Gastroesophageal sphincter (tissue), 4 donors: Measurements from ENCODE around the gene MMP21. TPM values are rescaled to one million over a fixed set of nuclear protein-coding genes. Genes with fewer than 3 reads are reported as not detected.

Experiments
- ATAC-seq: fragments of 150-250 bp; one replicate; pipeline ENCODE4 v1.9.1; 2016; ENCODE audit warnings: mild to moderate bottlenecking, moderate library complexity
- H3K27ac ChIP-seq, 4 donors: fragments of 200-600 bp; sonication (generic) in 3 of 4; 1 replicate in 3 of 4; 2 replicates in 1 of 4; pipeline ENCODE4 v1.5.1; 2016 to 2019
- H3K27me3 ChIP-seq: fragments of 200-600 bp; sonication (generic); one replicate; pipeline ENCODE4 v1.5.1; 2019
- H3K36me3 ChIP-seq, 2 donors: fragments of 200-600 bp; sonication (generic); one replicate each; pipeline ENCODE4 v1.5.1; 2019; ENCODE audit warnings: control low read depth in 1 of 2
- H3K4me1 ChIP-seq, 3 donors: fragments of 200-600 bp; sonication (generic); 1 replicate in 2 of 3; 2 replicates in 1 of 3; pipeline ENCODE4 v1.5.1; 2016 to 2019; ENCODE audit warnings: control low read depth in 2 of 3
- H3K4me3 ChIP-seq, 2 donors: fragments of 200-600 bp; sonication (generic); one replicate each; pipeline ENCODE4 v1.5.1; 2019; ENCODE audit warnings: mild to moderate bottlenecking in 1 of 2, moderate library complexity in 1 of 2
- H3K9me3 ChIP-seq, 3 donors: fragments of 200-600 bp; sonication (generic); one replicate each; pipeline ENCODE4 v1.5.1; 2017 to 2019; ENCODE audit warnings: control low read depth in 2 of 3
- CTCF ChIP-seq, 4 experiments: fragments of 200-600 bp in 2 of 4; fragments of 450-650 bp in 2 of 4; sonication (generic) in 1 of 4; IDR thresholded peaks; one replicate each; pipeline ENCODE4 v1.5.1; 2017 to 2019; ENCODE audit warnings: antibody characterized with exemption in 4 of 4, mild to moderate bottlenecking in 2 of 4, moderate library complexity in 2 of 4
- EP300 ChIP-seq: sonication (generic); formaldehyde crosslinking; IDR thresholded peaks from one replicate; pipeline ENCODE4 v1.6.1; 2017; ENCODE audit warnings: antibody characterized with exemption, mild to moderate bottlenecking
- POLR2A ChIP-seq, 2 donors: fragments of 450-650 bp; IDR thresholded peaks; one replicate each; pipeline ENCODE4 v1.6.1; 2017; ENCODE audit warnings: antibody characterized with exemption in 2 of 2, mild to moderate bottlenecking in 2 of 2, moderate library complexity in 1 of 2
- POLR2AphosphoS5 ChIP-seq: sonication (generic); formaldehyde crosslinking; IDR thresholded peaks from one replicate; pipeline ENCODE4 v1.6.1; 2017; ENCODE audit warnings: antibody characterized with exemption
- WGBS, 2 donors: methylation state at CpG; one replicate each; pipeline ENCODE4 v1.1.5; 2018; ENCODE audit warnings: low coverage in 1 of 2; 5-methylcytosine and 5-hydroxymethylcytosine counted together
- total RNA-seq, 4 donors: library from RNA; depleted of rRNA; stranded (reverse); fragments of >200 nt; gene quantifications; one replicate each; pipeline ENCODE4 v1.1.0, GENCODE V29; 2016

MMP21 gene
- total RNA-seq, 4 donors from 2014 or later, result 0.13 to 0.81 TPM; not detected in 2

DNA sequence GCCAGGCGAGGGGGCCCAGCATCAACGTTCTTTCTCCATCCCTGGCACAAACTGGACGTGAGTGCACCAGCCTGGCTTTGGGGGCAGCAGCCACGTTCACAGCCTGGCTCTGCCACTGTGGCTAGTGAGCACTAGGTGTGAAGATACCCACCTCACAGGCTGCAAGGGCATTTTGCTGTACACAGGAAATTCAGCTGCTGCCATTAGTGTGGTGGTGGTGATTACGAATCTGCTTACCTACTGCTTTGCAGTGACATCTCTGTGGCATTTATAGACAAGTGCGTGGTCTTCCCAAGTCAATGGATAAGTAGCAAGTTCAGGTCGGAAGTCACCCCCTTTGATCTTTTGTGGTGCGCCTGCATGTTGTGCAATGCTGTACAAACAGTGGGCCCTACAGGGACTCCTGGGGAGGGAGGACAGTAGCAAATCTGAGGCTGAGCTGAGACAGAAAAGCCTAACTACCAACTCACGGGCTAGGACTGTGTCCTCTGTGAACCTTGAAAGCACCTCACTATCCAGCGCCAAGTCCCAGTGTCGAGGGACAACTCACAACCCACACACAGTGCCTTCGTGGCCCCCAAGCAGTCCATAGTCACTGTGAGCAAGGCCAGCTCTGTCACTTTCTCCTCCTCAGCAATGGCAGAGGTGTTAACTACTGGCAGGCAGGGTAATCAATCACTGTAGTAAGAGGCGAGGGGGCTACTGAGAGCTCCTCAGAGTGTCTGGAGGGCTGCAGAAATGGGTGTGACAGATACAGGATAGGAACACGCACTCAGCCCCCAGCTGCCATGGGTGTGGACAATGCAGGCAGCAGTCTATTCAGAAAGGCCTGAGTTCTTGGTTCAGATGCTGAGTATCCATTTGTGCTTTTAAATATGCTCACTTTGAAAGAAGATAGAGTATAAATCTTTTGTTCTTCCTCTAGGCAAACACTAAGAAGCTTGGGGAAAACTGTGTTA, 17.0 kb upstream of the MMP21 start:
- Histone ChIP-seq H3K27me3 (no peaks in the 10 kb centered on the region), H3K27ac (no peak overlapping the region), H3K4me3 (no peak overlapping the region), H3K4me1 (no peaks in the 10 kb centered on the region), H3K9me3 (no peaks in the 10 kb centered on the region), H3K36me3 (peaks cover 0 to 90% of the 10 kb centered on the region in 2 donors)
- 60 to 88% methylated on average over 1 to 5 of the region's 14 CpGs for WGBS, 2 donors
- no peak for TF ChIP-seq POLR2A (IDR thresholded peaks at IDR 0.05)
- TF ChIP-seq CTCF (IDR thresholded peaks at IDR 0.05), result no peak
- TF ChIP-seq EP300, result no peak
- TF ChIP-seq POLR2AphosphoS5, result no peak
- peak; percentile 9 for ATAC-seq

GRCh38 chr10:125788156-125789034, 12.8 kb upstream of the MMP21 start:
- no peak overlapping the region for H3K4me3 ChIP-seq
- H3K4me1 ChIP-seq, result no peaks in the 10 kb centered on the region
- no peak for TF ChIP-seq CTCF (IDR thresholded peaks at IDR 0.05)
- no peak for TF ChIP-seq EP300
- no peak for TF ChIP-seq POLR2AphosphoS5
- TF ChIP-seq POLR2A (IDR thresholded peaks at IDR 0.05), result no peak
- no peaks in the 10 kb centered on the region for H3K9me3 ChIP-seq
- ATAC-seq, result no peak
- no peak overlapping the region for H3K27ac ChIP-seq
- 85 to 100% methylated on average over 2 to 6 of the region's 17 CpGs for WGBS, 2 donors
- H3K36me3 ChIP-seq, result peaks cover 0 to 67% of the 10 kb centered on the region in 2 donors
- H3K27me3 ChIP-seq, result no peaks in the 10 kb centered on the region

GRCh38 chr10:125785791-125786190, 10.2 kb upstream of the MMP21 start:
- no peak for TF ChIP-seq POLR2AphosphoS5
- no peak for TF ChIP-seq POLR2A (IDR thresholded peaks at IDR 0.05)
- TF ChIP-seq EP300, result no peak
- TF ChIP-seq CTCF (IDR thresholded peaks at IDR 0.05), result no peak
- H3K4me1 ChIP-seq, result no peaks in the 10 kb centered on the region
- no peak overlapping the region for H3K4me3 ChIP-seq
- H3K27ac ChIP-seq, result no peak overlapping the region
- WGBS, 2 donors, result 74 to 79% methylated on average over 6 to 9 of the region's 9 CpGs
- H3K36me3 ChIP-seq, result peaks cover 0 to 44% of the 10 kb centered on the region in 2 donors
- H3K27me3 ChIP-seq, result no peaks in the 10 kb centered on the region
- no peaks in the 10 kb centered on the region for H3K9me3 ChIP-seq
- no peak for ATAC-seq

GRCh38 chr10:125783957-125784356, 8.3 kb upstream of the MMP21 start:
- Histone ChIP-seq H3K9me3 (no peaks in the 10 kb centered on the region), H3K27ac (no peak overlapping the region), H3K36me3 (peaks cover 0 to 32% of the 10 kb centered on the region in 2 donors), H3K4me3 (no peak overlapping the region), H3K4me1 (no peaks in the 10 kb centered on the region), H3K27me3 (no peaks in the 10 kb centered on the region)
- 71 to 100% methylated on average over 3 to 6 of the region's 6 CpGs for WGBS, 2 donors
- TF ChIP-seq CTCF (IDR thresholded peaks at IDR 0.05), result no peak
- TF ChIP-seq POLR2AphosphoS5, result no peak
- no peak for TF ChIP-seq EP300
- no peak for TF ChIP-seq POLR2A (IDR thresholded peaks at IDR 0.05)
- no peak for ATAC-seq
